GM18508 (cell line): Measurements from ENCODE around the gene SHANK2.
"Not testable (repeated sequence)": the region's sequence is repeated elsewhere in the genome, so short reads cannot be mapped to it uniquely, and the experiment has no call there.

Experiments used
- ATAC-seq: cut with Tn5 transposase; IDR thresholded peaks from one replicate; pipeline ENCODE4 v1.9.1; 2021; ENCODE audit warnings: moderate number of reproducible peaks; ENCODE audit not compliant: insufficient read depth, unreplicated experiment

The SHANK2 gene

GRCh38 chr11:71245601-71246391, 6.6 kb downstream of the SHANK2 start:
- no peak for ATAC-seq

GRCh38 chr11:71244116-71244810, 8.1 kb downstream of the SHANK2 start:
- no peak for ATAC-seq

DNA sequence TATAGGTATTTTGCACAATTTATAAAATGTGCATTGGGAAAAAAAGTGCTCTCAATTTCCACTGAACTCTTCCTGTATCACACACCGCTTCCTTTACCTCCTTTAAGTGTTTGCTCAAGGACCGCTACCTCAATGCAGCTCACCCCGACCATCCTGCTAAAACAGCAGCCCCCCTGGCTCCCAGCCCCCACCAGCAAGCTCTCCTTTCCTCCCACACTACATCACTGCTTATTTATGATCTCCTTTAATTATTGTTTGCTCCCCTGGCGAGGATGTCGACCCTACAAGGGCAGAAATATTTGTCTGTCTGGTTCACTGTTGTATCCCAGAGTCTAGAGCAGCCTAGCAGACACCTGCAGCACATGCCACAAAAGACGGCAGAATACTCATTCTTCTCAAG, 10.0 kb downstream of the SHANK2 start:
- ATAC-seq, result no peak

DNA sequence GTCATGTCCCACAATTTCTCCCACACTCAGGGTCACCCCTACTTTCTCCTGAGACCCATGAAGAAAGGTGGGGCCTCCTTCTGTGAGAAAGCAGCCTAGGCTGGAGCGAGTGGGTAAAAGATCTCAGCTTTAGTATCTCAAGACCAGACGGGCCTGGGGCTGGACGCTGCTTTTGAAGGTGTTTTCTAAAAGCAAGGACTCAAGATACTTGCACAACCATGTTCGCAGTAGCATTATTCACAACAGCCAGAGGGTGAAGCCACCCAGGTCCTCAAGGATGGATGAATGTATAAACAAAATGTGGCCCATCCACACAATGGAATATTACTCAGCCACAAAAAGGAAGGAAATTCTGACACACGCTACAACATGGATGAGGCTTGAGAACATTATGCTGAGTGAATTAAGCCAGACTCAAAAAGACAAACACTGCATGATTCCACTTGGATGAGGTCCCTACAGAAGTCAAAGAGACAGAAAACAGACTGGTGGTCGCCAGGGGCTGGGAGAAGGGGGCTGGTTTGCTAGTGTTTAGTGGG, 10.6 kb downstream of the SHANK2 start:
- no peak for ATAC-seq

DNA sequence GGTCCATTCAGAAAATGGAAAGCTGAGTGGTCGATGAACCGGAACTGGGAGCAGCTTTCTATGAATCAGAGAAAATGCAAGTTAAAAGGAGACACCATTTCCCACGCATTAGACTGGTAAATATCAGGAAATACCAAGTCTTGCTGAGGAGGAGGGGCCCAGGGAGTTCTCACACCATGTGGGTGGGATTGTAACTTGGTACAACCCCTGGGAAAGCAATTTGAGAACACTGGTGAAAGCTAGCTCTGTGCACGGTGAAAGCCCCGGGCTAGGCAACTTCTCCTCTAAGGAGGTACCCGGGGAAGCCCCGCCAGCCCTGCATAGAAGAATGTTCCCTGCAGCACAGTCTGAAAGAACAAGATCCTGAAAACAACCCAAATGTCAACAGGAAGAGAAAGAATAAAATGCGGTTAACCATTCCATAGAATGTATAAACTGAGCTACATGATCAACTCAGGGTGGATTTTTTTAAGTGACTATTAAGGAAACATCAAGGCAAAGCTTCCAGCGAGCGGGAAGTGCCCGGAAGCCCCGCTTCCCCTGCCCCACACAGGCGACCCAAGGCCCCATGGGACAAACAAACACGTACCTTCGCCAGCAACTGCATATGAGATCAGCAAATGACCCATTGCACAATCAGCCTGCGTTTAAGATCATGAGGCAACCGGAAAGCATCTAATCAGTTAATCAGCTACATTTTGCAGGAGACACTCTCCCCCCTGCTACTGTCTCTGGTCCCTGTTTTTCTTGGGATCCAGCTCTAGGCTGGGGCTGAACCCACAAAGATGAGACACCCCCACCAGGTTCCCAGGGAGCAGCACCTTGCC, 11.3 kb downstream of the SHANK2 start:
- no peak for ATAC-seq

- no peak for ATAC-seq
Observed at GRCh38 chr11:71240061-71240690, 12.2 kb downstream of the SHANK2 start.

DNA sequence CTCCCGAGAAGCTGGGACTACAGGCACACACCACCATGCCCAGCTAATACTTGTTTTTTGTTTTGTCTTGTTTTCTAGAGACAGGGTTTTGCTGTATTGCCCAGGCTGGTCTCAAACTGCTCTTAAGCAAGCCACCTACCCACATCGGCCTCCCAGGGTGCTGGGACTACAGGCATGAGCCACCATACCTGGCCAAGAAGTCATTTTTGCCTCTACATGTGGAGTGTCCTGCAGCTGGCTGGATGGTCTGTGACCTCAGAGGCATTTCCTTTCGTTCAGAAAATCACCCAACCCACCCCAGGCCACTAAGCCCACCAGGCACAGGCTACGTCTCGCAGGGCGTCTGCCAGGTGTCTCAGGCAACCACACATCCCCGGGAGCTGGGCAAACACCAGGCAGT, 12.8 kb downstream of the SHANK2 start:
- ATAC-seq, result no peak

DNA sequence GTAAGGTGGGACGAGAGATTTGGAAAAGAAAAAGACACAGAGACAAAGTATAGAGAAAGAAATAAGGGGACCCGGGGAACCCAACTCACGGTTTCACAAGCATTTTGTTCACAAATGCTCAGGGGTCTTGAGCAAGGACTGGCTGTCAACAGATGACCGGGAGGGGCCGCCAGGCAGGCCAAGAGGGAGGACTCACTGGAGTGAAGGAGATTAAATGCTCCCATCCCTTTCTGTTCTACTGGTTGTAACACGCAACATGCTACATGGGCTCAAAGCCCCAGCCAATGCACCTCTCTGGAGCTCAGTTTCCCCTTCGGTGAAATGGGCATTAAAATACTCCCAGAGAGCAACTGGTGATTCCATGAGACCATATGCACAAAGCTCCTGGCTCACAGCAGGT, 13.4 kb downstream of the SHANK2 start:
- ATAC-seq, result no peak

- ATAC-seq, result no peak
Observed at GRCh38 chr11:71238285-71238875, 14.0 kb downstream of the SHANK2 start.

DNA sequence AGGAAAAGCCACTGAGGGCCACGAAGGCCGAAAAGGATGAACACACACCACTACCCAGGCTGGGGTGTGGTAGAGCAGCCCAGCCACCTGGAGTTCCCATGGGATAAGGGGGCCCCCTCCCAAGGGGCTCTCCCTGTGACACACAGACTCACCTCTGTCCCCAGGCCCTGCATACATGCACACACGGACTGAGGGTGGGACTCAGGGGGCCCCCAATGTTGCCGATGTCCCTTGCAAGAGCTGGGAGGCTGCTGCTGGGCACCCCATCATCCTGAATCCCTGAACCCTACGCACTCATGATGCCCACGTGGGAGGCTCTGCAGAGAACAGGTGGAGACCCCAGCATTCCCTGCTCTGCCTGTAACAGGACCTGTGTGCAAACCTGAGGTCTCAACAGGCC, 14.5 kb downstream of the SHANK2 start:
- no peak for ATAC-seq

DNA sequence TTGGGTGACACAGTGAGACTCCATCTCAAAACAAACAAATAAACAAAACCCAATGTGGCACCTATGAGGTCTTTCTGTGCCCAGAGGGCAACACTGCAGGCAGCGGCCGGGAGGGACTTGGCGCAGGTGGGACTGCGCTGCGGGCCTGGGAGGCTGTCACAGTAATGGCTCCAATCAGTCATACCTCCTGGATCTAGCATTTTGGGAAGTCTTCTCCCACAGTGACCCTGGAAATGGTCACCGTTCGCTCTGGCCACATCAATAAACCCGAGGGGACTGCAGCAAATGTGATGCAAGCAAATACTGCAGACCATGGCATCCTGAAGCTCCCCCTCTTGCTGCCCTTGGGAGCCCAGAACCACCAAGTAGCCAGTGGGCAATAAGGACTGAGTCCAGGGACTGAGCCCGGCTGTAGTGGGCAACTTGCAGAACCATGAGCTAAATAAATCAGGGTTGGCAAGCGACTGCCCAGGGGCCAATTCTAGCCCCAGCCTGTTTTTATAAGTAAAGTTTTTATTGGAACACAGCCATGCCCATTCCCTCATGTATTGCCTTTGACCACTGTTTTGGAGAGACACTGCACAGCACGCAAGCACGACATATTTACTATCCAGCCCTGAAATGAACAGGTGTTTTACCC, 15.4 kb downstream of the SHANK2 start:
- no peak for ATAC-seq

GRCh38 chr11:71235719-71236118, 16.7 kb downstream of the SHANK2 start:
- no peak for ATAC-seq

DNA sequence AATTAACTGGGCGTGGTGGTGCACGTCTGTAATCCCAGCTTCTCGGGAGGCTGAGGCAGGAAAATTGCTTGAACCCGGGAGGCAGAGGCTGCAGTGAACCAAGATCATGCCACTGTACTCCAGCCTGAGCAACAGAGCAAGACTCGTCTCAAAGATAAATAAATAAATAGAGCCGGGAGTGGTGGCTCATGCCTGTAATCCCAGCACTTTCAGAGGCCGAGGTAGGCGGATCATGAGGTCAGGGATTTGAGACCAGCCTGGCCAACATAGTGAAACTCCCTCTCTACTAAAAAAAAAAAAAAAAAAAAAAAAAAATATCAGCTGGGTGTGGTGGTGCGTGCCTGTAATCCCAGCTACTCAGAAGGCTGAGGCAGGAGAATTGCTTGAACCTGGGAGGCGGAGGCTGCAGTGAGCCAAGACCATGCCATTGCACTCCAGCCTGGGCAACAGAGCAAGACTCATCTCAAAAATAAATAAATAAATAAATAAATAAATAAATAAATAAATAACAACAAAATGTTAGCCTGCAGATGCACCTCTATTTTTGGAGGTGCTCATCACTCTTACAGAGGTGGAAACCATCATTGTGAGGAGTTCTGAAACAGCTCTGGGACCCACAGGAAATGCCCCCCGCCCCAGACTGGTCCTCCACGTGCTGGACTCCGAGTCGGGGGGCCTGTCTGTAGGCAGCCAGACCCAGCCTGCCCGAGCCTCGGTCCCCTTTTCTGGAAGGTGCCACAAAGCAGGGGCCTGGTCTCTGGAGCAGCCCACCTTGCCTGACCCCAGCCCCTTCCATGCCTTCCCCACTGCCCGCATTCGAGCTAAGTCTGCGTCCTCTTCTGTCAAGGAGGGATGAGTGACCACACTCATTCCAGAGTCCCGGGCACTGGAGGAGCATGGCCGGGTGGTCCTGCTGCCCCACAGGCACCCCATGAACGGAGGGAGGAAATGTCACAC, 18.2 kb downstream of the SHANK2 start:
- not testable (repeated sequence) for ATAC-seq

GRCh38 chr11:71232364-71232763, 20.0 kb downstream of the SHANK2 start:
- ATAC-seq, result no peak

DNA sequence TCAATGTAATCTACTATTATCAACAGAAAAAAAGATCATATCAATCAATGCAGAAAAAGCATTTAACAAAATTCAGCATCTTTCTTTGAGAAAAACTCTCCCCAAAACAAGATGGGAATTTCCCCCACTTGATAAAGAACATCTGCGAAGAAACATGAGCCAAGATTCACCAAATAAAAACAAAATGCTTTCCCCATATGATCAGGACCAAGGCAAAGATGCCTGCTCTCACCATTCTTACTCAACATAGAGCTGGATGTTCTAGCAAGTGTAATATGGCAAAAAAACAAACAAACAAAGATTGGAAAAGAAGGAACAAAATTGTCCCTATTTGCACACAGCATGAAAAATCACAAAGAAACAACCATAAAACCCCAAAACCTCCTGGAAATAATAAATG, 23.4 kb downstream of the SHANK2 start:
- no peak for ATAC-seq

GRCh38 chr11:71227058-71227659, 25.2 kb downstream of the SHANK2 start:
- ATAC-seq, result no peak

- ATAC-seq, result no peak
Observed at GRCh38 chr11:71223671-71224660, 28.4 kb downstream of the SHANK2 start.
